ENCODE measurements around the gene CT55. TPM values are rescaled to one million over a fixed set of nuclear protein-coding genes. Genes with fewer than 3 reads are reported as not detected.

The CT55 gene
- total RNA-seq, 4 donors from 2014 or later: not detected

DNA sequence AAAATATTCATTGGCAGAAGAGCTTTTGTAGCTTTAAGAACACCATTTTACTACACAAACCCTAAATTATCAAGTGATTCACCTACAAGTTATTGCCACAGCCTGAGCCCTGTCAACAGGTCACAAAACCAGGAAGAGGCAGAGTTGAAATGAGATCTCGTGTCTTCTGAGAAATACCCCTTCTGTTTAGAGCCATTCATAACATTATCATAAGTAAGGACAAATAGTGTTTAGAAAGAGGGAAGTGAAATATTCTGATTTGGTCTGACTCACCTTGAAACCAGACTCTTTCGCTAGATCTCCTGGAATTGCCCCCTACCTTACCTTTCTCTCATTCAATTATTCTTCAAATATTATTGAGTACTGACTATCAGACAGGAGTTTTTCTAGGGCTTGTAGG, 56.8 kb downstream of the CT55 start:
- no peak for TF ChIP-seq POLR2A (IDR thresholded peaks at IDR 0.05)
- TF ChIP-seq, protein P1, sequence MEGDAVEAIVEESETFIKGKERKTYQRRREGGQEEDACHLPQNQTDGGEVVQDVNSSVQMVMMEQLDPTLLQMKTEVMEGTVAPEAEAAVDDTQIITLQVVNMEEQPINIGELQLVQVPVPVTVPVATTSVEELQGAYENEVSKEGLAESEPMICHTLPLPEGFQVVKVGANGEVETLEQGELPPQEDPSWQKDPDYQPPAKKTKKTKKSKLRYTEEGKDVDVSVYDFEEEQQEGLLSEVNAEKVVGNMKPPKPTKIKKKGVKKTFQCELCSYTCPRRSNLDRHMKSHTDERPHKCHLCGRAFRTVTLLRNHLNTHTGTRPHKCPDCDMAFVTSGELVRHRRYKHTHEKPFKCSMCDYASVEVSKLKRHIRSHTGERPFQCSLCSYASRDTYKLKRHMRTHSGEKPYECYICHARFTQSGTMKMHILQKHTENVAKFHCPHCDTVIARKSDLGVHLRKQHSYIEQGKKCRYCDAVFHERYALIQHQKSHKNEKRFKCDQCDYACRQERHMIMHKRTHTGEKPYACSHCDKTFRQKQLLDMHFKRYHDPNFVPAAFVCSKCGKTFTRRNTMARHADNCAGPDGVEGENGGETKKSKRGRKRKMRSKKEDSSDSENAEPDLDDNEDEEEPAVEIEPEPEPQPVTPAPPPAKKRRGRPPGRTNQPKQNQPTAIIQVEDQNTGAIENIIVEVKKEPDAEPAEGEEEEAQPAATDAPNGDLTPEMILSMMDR (IDR thresholded peaks at IDR 0.05): no peak
- WGBS, 2 donors: 64 to 65% methylated on average over 2 of the region's 2 CpGs
- H3K4me3 ChIP-seq (ENCODE audit: low read depth, poor library complexity, severe bottlenecking): no peak overlapping the region
- intact Hi-C loops (cut with DNase I; ENCODE audit: low total_unique reads): no loop called here
- no peak for DNase-seq (ENCODE audit: low spot score in 2 of 2)

DNA sequence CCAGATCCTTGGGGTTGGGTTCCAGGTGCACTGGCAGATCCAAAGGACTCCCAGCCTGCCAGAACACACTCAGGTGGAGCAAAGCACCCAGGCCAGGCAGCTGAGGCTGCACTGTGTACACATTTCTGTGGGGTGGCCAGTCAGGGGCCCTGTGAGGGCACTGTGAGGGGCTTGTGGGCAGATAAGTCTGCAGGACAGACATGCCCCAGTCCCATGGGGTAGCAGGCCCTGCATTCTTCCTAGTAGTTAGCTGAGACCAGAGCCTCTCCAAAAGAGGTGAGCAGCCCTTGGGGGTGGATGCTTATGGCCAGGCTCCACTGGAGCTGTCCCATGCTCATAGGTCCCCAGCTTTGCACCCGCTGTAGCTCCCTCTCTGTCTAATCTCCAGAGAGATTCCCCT, 58.5 kb downstream of the CT55 start:
- no peak overlapping the region for H3K4me3 ChIP-seq (ENCODE audit: low read depth, poor library complexity, severe bottlenecking)
- DNase-seq (ENCODE audit: low spot score in 2 of 2): no peak
- 71 to 75% methylated on average over 1 of the region's 1 CpG for WGBS, 2 donors
- TF ChIP-seq, protein P1 (IDR thresholded peaks at IDR 0.05): no peak
- no peak for TF ChIP-seq POLR2A (IDR thresholded peaks at IDR 0.05)
- intact Hi-C loops (cut with DNase I; ENCODE audit: low total_unique reads): no loop called here

DNA sequence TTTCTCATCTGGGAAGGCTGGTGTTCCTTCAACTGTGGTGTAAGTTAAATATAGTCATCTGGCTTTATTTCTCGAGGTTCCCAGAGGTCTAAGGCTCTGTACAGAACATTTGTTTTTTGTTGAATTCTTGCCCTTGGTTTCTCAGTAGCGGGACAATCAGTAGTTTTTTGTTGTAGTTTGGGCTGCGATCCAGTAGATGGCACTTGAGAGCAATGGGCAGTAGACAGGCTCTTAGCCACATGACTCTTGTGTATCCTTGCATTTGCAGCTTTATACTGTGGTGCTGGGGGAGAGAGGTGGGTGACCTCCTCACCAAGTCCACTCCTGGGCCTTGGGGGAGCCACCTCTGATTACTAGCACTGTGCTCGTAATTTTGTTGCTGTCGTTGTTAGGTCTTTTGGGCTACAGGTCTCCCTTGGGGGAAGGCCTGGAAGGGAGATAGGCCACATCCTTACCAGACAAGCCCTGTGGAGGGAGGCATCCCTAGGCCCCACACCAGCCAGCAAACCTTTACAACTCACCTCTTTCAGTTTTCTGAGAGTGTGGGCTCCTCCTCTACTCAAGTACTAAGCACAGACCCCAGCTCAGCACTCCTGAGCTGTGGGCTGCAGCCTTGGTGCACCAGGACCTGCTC, 59.0 kb downstream of the CT55 start:
- no peak overlapping the region for H3K4me3 ChIP-seq (ENCODE audit: low read depth, poor library complexity, severe bottlenecking)
- intact Hi-C loops (cut with DNase I; ENCODE audit: low total_unique reads): no loop called here
- peak in 1 of 2 donors; percentile 49 for DNase-seq (ENCODE audit: low spot score in 2 of 2)
- WGBS, 2 donors: 21 to 44% methylated on average over 5 of the region's 5 CpGs
- TF ChIP-seq, protein P1 (IDR thresholded peaks at IDR 0.05): no peak

DNA sequence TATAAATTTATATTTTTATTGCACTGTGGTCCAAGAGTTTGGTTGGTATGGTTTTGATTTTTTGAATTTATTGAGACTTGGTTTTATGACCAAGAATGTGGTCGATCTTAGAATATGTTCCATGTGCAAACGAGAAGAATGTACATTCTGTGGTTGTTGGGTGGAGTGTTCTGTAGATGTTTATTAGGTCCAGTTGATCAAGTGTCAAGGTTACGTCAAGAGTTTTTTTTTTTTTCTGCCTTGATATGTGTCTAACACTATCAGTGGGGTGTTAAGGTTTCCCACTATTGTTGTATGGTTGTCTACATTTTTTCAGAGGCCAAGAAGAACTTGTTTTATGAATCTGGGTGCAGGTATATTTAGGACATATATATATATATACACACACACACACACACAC, 61.6 kb downstream of the CT55 start:
- DNase-seq (ENCODE audit: low spot score in 2 of 2): no peak
- no peak overlapping the region for H3K4me3 ChIP-seq (ENCODE audit: low read depth, poor library complexity, severe bottlenecking)
- no peak for TF ChIP-seq POLR2A (IDR thresholded peaks at IDR 0.05)
- TF ChIP-seq, protein P1 (IDR thresholded peaks at IDR 0.05): no peak
- intact Hi-C loops (cut with DNase I; ENCODE audit: low total_unique reads): no loop called here
- 68 to 76% methylated on average over 3 of the region's 3 CpGs for WGBS, 2 donors

Other genes starting within 250 kb of the CT55 start
- gene SMIM10, start 180.4 kb downstream of the CT55 start, total RNA-seq: 1 to 10 TPM in 1 of 4 donors, under 1 TPM in 1, not detected in 2; 0.56 to 2.7 TPM
- gene RTL8B, start 148.9 kb downstream of the CT55 start, total RNA-seq: 10 to 100 TPM in 3 of 4 donors, 1 to 10 TPM in 1; 9.9 to 11.3 (median 10.7) TPM
- gene RTL8C, start 139.0 kb downstream of the CT55 start, total RNA-seq: 10 to 100 TPM; 37.3 to 54.5 (median 46.8) TPM
- 10 to 100 TPM; 15.9 to 39.4 (median 23.6) TPM for gene RTL8A, start 119.3 kb downstream of the CT55 start, total RNA-seq
- gene SMIM10L2B, start 72.7 kb downstream of the CT55 start, total RNA-seq: 1 to 10 TPM in 3 of 4 donors, under 1 TPM in 1; 0.93 to 2.9 (median 2.1) TPM
- not detected for gene ETDB, start 50.9 kb downstream of the CT55 start, total RNA-seq
- gene ETDA, start 80.7 kb upstream of the CT55 start, total RNA-seq: not detected
- not detected for gene ETDC, start 138.1 kb upstream of the CT55 start, total RNA-seq
- 1 to 10 TPM; 6.2 to 8.9 (median 6.6) TPM for gene ZNF75D, start 172.7 kb upstream of the CT55 start, total RNA-seq
- gene ZNF449, start 173.4 kb upstream of the CT55 start, total RNA-seq: 1 to 10 TPM; 3.0 to 4.4 (median 4.0) TPM